NCI-H128 (cell line): Measurements from ENCODE around the gene TMEM25.
"Not testable (repeated sequence)": the region's sequence is repeated elsewhere in the genome, so short reads cannot be mapped to it uniquely, and the experiment has no call there.

Experiments
- DNase-seq: peaks from one replicate; lab custom pipeline; 2025; ENCODE audit not compliant: unreplicated experiment; lab: John Stamatoyannopoulos, UW

Gene TMEM25

DNA sequence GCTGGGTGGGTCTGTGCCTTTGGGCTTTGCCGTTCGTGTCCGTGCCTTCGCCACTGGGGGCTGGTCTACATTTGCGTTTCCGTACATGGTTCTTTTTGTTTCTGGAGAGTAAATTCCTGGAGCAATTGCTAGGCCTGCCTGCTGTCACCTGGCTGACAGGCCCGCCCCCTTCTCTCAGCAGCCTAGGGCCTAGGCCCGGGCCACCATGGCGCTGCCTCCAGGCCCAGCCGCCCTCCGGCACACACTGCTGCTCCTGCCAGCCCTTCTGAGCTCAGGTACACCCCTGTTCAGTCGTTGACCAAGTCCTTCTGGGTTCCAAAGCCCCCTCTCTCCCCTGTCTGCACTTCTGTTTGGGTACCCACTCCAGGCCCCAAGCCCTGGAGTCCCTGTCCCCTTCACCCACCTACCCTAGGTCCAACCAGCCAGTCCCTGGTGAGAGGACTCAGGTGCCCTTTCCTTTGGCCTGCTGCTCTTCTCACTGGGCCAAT is 649 bp downstream of the TMEM25 start:
- no peak for DNase-seq

DNA sequence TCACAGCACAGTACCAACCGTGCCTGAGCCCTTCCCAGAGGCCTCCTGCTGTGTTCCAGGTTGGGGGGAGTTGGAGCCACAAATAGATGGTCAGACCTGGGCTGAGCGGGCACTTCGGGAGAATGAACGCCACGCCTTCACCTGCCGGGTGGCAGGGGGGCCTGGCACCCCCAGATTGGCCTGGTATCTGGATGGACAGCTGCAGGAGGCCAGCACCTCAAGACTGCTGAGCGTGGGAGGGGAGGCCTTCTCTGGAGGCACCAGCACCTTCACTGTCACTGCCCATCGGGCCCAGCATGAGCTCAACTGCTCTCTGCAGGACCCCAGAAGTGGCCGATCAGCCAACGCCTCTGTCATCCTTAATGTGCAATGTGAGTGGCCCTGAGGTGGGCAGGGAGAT is 1.1 kb downstream of the TMEM25 start:
- DNase-seq: no peak

DNA sequence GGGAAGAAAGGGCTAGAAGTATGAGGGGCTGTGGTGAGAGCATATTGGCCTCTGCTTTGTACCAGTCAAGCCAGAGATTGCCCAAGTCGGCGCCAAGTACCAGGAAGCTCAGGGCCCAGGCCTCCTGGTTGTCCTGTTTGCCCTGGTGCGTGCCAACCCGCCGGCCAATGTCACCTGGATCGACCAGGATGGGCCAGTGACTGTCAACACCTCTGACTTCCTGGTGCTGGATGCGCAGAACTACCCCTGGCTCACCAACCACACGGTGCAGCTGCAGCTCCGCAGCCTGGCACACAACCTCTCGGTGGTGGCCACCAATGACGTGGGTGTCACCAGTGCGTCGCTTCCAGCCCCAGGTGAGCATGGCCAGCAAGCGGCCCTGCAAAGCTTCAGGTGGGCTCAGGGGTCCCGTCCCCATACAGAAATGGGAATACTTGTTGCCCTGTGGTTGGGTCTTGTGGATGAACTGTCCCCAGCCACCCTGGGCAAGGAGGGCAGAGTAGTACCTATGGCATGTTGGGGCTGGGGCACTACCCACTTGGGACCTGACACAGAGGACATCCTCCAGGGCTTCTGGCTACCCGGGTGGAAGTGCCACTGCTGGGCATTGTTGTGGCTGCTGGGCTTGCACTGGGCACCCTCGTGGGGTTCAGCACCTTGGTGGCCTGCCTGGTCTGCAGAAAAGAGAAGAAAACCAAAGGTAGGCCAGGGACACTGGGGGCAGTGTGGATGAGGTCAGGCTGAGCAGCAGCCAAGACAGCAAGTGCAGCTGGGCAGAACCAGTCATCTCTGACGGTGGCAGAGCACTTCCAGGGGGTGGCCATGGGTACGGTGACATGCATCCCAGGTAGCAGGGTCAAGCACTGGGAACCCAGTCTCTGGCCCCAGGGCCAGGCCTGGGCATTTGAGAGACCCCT is 2.1 kb downstream of the TMEM25 start:
- DNase-seq: no peak

DNA sequence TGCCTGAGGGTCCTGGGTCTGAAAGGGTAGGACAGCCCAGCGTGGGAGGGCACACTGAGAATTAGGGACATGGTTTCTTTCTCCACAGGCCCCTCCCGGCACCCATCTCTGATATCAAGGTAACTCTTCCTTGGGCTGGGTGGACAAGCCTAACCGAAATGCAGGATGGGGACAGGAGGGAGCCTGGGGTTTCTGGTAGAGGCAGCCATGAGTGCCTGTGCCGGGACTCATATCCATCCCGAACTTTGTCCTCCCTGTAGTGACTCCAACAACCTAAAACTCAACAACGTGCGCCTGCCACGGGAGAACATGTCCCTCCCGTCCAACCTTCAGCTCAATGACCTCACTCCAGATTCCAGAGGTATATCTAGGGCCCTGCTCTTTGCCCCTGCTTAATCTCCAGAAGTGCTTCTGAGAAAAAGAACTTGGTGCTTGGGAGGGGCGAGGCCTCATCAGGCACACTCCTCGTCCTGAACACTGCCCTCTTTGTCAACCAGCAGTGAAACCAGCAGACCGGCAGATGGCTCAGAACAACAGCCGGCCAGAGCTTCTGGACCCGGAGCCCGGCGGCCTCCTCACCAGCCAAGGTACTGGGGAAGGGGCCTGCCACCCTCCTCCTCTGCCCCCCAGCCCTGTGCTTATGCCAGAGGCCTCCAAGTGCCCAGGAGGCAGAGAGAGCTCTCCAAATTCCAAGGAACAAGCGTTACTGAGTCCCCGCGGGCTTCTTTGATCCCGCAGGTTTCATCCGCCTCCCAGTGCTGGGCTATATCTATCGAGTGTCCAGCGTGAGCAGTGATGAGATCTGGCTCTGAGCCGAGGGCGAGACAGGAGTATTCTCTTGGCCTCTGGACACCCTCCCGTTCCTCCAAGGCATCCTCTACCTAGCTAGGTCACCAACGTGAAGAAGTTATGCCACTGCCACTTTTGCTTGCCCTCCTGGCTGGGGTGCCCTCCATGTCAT is 3.1 kb downstream of the TMEM25 start:
- no peak for DNase-seq

DNA sequence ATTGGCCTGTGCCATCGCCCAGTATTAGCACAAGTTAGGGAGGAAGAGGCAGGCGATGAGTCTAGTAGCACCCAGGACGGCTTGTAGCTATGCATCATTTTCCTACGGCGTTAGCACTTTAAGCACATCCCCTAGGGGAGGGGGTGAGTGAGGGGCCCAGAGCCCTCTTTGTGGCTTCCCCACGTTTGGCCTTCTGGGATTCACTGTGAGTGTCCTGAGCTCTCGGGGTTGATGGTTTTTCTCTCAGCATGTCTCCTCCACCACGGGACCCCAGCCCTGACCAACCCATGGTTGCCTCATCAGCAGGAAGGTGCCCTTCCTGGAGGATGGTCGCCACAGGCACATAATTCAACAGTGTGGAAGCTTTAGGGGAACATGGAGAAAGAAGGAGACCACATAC is 4.3 kb downstream of the TMEM25 start:
- DNase-seq: no peak

DNA sequence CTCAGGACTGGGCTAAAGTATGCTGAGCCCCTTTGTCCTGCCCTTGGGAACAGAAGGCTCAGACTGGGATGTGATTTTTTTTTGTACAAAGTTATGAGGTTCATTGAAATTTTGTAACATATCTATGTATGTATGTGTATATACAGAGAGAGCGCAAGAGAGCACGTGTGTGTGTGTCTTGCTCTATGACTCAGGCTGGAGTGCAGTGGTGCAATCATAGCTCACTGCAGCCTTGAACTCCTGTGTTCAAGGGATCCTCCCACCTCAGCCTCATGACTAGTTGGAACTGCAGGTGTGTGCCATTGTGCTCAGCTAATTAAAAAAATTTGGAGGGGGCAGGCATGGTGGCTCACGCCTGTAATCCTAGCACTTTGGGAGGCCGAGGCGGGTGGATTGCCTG is 5.7 kb downstream of the TMEM25 start:
- no peak for DNase-seq

DNA sequence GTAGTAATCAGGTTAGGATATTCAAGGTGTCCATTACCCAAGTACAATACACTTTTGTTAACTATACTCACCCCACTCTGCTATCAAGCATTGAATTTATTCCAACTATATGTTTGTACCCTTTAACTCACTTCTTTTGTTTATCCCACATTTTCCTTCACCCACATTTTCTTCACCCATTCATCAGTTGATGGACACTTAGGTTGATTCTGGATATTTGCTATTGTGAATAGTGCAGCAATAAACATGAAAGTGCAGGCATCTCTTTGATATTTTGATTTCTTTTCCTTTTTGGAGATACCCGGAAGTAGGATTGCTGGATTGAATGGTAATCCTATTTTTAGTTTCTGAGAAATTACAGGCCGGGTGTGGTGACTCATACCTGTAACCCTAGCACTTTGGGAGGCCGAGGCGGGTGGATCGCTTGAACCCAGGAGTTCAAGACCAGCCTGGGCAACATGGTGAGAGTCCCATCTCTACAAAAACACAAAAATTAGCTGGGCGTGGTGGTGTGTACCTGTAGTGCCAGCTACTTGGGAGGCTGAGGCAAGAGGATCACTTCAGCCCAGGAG is 6.5 kb downstream of the TMEM25 start:
- DNase-seq: no peak

DNA sequence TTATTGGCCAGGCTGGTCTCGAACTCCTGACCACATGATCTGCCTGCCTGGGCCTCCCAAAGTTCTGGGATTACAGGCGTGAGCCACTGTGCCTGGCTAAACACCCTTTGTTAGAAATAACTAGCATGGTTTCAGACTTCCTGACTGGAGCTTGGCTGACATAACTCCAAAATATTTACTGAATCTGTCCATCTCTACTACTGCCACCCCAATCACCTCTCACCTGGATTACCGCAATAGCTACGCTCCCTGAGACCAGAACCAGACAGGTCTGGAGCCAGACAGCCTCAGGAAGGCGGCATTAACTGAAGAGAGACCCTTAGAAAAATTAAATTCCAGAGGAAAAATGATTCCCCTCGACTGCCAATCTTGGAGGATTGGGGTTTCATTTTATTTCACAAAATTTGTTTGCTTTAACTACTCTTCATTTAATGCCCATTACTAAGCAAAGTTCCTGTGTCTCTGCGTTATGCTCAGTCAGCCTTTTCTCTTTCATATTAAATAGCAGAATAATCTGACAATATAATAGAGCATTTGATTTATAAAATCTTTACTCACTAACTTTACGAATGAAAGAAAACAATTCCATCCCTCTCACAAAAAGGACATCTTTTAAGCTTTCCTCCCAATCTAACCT is 13.1 kb downstream of the TMEM25 start:
- DNase-seq: no peak

DNA sequence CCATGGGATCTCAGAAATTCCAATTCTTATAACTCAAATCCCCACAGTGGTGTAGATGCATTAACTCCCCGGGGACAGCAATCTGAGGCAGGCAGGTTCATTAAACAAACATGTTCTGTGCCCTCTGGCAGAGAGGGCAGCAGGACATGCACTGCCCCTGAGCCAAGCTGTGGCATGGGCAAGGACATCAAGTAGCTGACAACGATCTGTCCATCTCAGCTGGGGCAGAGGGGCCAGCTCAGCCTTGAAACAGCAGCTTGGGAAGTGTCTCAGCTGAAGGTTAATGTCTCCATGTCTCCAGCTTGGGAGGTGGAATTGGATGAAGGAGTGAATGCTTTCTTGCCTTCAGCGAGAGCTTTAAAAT is 13.6 kb downstream of the TMEM25 start:
- no peak for DNase-seq

DNA sequence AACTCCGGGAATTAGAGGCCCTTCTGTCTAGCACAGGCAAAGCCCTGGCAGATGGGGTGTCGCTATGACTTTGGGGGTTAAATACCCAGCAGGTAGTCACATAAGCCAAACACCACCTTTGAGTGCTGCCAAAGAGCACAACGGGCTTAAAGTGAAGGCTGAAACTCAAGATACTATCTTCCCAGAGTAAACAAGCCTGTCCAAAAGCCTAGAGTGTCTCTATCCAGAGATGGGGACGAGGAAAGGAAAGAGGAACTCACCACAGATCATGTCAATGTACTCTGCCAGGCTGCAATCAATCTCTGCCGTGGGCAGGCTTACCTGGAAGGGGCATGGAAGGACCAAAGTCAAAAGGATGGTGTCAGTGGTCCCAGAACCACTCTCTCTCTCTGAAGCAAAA is 14.5 kb downstream of the TMEM25 start:
- no peak for DNase-seq

DNA sequence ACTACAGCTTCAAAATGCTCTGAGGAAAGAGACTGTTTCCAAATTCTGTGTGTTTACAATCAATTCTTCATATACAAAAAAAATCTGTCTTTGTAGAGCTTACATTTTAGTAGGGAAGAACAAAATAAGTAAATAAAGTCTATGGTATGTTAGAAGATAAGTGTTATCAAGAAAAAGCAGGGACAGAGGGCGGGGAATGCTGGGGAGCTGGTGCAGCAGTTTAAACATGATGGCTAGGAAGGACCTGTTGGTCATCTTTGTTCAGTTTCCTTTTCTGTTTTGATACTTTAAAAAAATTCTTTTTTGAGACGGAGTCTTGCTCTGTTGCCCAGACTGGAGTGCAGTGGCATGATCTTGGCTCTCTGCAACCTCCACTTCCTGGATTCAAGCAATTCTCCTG is 16.1 kb downstream of the TMEM25 start:
- no peak for DNase-seq

DNA sequence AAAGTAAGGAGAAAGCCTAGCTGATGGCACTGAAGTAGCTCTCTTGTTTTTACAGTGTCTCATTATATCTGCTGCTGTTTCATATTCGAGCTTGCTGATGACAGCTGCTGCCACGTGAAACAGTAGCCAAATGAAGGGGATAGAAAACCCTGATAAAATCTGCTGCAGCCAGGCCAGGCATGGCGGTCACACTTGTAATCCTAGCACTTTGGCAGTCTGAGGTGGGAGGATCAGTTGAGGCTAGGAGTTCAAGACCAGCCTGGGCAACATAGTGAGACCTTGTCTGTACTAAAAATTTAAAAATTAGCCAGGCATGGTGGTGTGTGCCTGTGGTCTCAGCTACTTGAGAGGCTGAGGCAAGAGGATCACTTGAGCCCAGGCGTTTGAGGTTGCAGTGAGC is 21.3 kb downstream of the TMEM25 start:
- DNase-seq: no peak

DNA sequence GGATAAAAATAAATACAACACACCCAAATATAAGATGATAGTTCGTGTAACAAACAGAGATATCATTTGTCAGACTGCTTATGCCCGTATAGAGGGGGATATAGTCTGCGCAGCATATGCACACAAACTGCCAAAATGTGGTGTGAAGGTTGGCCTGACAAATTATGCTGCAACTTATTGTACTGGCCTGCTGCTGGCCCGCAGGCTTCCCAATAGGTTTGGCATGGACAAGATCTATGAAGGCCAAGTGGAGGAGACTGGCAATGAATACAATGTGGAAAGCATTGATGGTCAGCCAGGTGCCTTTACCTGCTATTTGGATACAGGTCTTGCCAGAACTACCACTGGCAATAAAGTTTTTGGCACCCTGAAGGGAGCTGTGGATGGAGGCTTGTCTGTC is 29.8 kb downstream of the TMEM25 start:
- DNase-seq: no peak

DNA sequence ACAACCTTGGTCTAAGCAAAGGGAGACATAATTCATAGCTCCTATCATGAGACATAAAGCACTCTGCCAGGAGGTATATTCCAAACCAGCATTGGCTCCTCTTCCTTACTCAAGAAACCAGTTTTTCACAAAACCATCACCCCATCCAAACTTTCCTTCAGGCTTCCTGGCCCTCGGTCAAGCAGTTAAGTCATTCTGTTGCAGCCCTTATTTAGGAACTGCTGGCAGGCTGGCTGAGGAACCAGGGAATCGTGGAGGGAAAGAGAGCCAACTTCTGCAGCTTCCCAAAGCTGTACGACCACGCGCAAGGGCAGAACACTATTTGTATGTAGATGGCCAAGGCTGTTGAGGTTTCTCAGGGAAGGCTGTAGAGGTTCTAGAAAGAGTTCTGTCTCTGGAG is 34.1 kb downstream of the TMEM25 start:
- no peak for DNase-seq

DNA sequence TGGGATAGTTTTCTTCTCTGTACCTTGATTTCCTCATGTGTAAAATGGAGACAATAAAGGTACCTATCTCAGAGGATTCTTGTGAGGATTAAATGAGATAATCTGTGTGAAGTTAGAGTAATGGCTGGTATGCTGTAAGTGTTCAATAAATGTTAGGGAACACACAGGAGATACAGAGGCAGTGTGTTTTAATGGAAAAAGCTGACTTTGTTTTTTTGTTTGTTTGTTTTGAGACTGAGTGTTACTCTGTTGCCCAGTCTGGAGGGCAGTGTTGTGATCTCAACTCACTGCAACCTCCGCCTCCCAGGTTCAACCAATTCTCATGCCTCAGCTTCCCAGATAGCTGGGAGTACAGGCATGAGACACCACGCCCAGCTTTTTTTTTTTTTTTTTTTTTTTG is 38.7 kb downstream of the TMEM25 start:
- DNase-seq: no peak

DNA sequence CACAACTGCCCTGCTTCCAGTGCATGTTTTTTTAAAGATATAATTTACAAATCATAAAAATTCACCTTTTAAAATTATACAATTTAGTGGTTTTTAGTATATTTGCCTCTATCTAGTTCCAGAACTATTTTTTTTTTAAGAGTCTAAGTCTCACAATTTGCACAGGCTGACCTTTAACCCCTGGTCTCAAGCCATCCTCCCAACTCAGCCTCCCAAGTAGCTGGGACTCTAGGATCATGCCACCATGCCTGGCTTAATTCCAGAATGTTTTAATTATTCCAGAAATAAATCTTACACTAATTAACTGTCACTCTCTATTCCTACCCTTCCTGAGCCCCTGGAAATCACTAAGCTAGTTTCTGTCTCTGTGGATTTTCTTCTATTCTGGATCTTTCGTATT is 39.8 kb downstream of the TMEM25 start:
- DNase-seq: no peak

DNA sequence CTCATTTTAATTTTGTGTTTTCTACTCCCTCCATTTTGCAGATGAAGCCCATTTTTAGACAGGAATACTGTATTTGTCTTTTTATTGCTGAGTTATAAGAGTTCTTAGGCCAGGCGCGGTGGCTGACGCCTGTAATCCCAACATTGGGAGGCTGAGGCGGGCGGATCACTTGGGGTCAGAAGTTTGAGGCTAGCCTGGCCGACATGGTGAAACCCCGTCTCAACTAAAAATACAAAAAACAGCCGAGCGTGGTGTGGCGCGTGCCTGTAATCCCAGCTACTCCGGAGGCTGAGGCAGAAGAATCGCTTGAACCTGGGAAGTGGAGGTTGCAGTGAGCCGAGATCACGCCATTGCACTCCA is 40.7 kb downstream of the TMEM25 start:
- not testable (repeated sequence) for DNase-seq

DNA sequence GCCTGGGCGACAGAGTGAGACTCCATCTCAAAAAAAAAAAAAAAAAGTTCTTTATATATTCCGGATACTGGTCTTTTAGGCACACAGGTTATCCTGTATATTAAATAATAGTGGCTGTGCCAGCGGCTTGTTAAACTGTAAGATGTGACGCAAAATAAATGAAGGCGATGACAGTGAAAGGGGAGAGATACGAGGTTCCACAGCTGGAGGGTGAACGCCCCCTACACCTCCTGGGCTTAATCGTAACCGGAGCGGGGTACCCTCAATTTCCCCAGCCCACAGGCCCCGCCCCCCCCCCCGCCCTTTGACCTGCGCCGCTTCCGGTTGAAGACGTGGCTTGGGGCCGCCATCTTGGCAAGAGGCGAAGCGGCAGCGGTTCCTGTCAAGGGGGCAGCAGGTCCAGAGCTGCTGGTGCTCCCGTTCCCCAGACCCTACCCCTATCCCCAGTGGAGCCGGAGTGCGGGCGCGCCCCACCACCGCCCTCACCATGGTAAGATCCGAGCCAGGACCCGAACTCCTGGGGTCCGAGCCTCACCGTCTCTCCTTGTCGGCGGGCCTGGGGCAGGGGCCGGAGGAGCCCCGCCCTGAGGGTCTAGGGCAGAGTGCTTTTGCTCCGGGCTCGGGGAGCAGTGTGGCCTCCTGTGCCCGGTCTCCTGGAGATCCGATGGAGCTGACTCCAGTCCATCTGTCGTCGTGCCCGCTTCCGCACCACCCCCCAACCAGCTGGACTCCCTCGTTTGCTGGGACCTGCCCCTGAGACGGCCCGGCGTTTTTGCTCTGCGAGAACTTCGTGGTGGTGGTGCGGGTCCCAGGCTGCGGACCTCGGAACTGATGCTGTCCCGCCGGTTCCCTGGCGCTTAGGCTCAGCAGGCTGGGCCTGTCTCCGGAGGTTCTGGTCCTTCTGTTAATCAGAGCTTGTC is 41.3 kb downstream of the TMEM25 start, which contains the start of gene ARCN1:
Gene ARCN1, plus strand, starts transcription at position 349 of the 920 bp plus-strand sequence. Its CDS starts 139 bp downstream, at position 488.
- DNase-seq: no peak

DNA sequence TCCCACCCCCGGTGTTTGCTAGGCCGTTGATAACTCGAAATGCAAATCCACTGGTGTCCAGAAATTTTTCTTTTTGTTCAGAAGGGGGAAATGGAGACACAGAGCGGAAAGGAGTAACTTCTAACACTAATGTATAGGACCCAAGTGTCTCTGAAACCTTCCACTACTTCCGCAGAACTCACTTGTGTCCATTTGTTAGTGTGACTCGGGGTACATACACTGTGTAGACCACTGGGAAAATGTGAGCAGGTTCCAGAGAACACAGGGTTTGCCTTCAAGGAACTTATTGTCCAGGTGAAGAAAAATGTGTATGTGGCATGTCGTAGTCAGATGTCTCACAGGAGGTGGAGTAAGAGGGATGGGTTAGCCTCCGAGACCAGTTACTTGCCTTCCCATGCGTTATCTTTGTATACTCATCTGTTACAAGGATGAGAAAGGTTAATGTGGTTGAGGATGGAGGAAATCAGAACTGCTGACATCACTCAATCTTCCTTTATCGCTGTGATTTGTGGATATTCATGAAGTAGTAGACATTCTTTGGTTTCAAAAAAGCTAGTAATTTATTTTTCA is 42.1 kb downstream of the TMEM25 start:
- no peak for DNase-seq

DNA sequence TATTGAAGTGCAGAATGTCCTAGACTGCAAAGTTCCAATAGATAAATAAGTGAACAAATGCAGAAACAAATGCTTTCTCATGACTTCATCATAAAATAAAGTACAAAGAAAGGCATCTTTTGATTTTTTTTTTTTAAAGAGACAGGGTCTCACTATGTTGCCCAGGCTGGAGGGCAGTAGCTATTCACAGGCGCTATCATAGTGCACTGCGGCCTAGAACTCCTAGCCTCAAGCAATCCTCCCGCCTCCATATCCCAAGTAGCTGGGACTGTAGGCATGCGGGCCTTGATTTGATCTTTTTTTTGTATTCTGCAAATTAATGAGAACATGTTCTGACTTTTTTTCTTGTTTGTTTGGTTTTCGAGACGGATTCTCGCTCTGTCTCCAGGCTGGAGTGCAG is 43.6 kb downstream of the TMEM25 start:
- DNase-seq: no peak
